ENCODE data around the gene PREP.

Gene PREP

DNA sequence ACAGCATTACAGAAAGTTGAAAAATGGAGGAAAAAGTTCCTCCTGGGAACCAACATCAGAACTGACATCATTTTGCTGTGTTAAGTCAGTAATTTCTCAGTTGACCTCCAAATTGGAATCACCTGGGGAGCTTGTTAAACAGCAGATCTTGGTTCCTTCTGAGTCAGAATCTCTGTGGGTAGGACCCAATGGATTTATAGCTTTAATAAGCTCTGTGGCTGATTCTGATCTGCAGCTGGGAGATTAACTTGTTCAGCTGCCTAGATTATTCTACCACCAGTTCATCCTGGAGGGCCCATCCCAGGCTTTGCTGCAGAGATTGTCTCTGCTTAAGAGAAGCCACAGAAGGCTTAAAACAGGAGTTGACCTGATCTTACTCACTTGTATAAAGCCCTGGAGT is 132.4 kb downstream of the PREP start:
- Histone ChIP-seq H3K27me3 (ENCODE audit: control insufficient read depth, insufficient read depth, low read length) (no peaks in the 10 kb centered on the region), H3K27ac (ENCODE audit: low read depth, low read length) (no peak overlapping the region), H3K4me1 (ENCODE audit: control insufficient read depth, insufficient read depth, low read length) (peaks cover 7% of the 10 kb centered on the region; the same call in 1 of the 2 replicates), H3K4me3 (ENCODE audit: low read depth, low read length) (no peak overlapping the region), H3K9ac (ENCODE audit: low read length) (no peak overlapping the region), H3K36me3 (ENCODE audit: control insufficient read depth, insufficient read depth, low read length) (no peaks in the 10 kb centered on the region), H3K9me3 (ENCODE audit: control insufficient read depth, insufficient read depth, low read depth, low read length) (no peaks in the 10 kb centered on the region)

DNA sequence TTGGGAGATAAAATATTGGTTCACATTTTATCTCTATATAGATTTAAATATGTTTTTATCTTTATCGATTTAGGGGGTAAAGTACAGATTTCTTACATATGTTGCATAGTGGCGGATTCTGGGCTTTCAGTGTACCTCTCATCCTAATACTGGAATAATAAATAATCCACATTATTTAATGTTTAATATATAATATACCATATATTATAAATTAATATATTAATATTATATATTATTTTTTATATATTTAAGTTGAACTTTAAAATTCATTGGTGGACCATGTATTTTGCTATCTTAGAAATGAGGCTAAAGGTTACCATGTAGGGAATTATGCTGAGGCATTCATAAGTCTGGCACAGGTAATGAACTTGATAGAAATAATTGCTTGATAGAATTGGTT is 133.5 kb downstream of the PREP start:
- Histone ChIP-seq H3K27ac (ENCODE audit: low read depth, low read length) (no peak overlapping the region), H3K4me3 (ENCODE audit: low read depth, low read length) (no peak overlapping the region), H3K36me3 (ENCODE audit: control insufficient read depth, insufficient read depth, low read length) (no peaks in the 10 kb centered on the region), H3K9me3 (ENCODE audit: control insufficient read depth, insufficient read depth, low read depth, low read length) (no peaks in the 10 kb centered on the region), H3K4me1 (ENCODE audit: control insufficient read depth, insufficient read depth, low read length) (peaks cover 7% of the 10 kb centered on the region; the same call in 1 of the 2 replicates), H3K9ac (ENCODE audit: low read length) (no peak overlapping the region), H3K27me3 (ENCODE audit: control insufficient read depth, insufficient read depth, low read length) (no peaks in the 10 kb centered on the region)

DNA sequence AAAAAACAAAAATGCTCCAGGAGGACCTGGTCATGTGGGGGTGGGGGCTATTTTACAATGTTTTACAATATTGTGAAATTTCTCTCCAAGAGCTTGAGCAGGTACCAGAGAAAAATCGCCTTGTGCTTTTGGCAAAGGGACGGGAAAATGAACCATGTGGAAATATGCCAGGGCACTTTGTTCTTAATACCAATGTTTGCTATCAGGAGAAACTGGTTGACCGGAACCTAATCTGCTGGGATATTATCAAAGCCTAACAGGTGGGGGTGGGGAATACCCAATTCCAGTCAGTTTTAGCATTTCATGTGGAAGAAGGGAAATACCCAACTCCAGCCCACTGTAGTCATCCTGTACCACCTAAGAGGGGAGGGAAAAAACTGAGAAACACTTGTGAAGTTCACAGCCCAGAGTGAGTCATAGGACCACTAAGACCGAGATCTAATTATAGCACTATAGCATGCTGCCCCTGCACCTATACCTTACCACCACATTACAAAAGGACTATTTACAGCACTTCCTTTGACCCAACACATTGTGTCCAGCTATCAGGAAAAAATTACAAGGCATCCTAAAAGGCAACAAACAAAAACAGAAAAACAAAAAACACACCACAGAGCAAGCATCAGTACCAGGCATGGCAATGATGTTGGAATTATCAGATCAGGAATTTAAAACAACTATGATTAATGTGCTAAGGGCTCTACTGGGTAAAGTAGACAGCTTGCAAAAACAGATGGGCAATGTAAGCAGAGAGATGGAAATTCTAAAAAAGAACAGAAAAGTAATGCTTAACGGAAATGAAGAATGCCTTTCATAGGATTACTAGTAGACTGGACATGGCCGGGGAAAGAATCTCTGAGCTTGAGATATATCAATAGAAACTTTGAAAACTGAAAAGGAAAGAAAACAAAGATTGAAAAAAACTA is 138.9 kb downstream of the PREP start:
- no peaks in the 10 kb centered on the region for H3K27me3 ChIP-seq (ENCODE audit: control insufficient read depth, insufficient read depth, low read length)
- no peak overlapping the region for H3K27ac ChIP-seq (ENCODE audit: low read depth, low read length)
- no peaks in the 10 kb centered on the region for H3K9me3 ChIP-seq (ENCODE audit: control insufficient read depth, insufficient read depth, low read depth, low read length)
- no peaks in the 10 kb centered on the region for H3K36me3 ChIP-seq (ENCODE audit: control insufficient read depth, insufficient read depth, low read length)
- H3K4me1 ChIP-seq (ENCODE audit: control insufficient read depth, insufficient read depth, low read length), result 0 out of 2 replicates have a peak, but pooled peaks cover 5% of the 10 kb centered on the region
- no peak overlapping the region for H3K9ac ChIP-seq (ENCODE audit: low read length)
- no peak overlapping the region for H3K4me3 ChIP-seq (ENCODE audit: low read depth, low read length)

DNA sequence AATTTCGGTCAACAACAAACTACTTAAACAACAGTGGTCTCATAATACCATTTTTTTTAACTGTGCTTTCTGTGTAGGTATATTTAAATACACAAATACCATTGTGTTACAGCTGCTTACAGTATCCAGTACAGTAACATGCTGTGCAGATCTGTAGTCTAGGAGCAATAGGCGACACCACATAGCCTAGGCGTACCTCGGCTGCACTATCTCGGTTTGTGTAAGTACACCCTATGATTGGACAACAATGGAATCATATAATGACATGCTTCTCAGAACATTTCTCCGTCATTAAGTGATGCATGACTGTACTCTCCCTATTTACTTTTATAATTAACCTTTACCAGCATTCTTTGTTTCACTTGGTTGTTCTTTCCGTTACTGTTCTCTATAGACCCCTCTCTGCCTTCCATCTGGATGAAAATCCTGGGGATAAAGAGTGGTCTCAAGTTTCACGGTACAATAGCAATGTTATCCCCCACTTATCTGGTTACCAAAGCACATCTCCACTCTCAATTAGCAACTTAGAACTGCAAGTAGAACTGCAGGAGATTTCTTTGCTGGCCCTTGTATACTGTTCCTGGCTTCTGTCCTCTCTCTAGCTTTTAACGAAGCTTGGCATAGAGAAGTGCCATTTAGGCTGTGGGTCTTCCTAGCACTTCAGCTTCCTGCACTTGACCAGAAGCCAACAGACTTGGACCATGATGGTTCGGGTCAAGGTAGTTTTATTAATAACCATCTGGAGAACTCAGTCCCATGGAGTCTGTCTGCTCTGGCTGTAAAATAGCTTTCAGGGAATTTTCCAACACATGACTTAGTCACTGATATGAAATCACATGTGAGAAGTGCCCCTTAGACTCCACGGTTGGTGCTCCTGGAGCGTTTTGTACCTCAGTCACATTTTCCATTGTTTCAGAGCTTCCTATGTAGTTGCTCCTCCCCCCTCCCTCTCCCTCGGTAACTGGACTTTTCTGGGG is 142.7 kb downstream of the PREP start:
- Histone ChIP-seq H3K27ac (ENCODE audit: low read depth, low read length) (no peak overlapping the region), H3K9me3 (ENCODE audit: control insufficient read depth, insufficient read depth, low read depth, low read length) (no peaks in the 10 kb centered on the region), H3K9ac (ENCODE audit: low read length) (no peak overlapping the region), H3K27me3 (ENCODE audit: control insufficient read depth, insufficient read depth, low read length) (no peaks in the 10 kb centered on the region), H3K4me1 (ENCODE audit: control insufficient read depth, insufficient read depth, low read length) (peaks cover 5% of the 10 kb centered on the region; the same call in 1 of the 2 replicates), H3K4me3 (ENCODE audit: low read depth, low read length) (no peak overlapping the region), H3K36me3 (ENCODE audit: control insufficient read depth, insufficient read depth, low read length) (no peaks in the 10 kb centered on the region)

DNA sequence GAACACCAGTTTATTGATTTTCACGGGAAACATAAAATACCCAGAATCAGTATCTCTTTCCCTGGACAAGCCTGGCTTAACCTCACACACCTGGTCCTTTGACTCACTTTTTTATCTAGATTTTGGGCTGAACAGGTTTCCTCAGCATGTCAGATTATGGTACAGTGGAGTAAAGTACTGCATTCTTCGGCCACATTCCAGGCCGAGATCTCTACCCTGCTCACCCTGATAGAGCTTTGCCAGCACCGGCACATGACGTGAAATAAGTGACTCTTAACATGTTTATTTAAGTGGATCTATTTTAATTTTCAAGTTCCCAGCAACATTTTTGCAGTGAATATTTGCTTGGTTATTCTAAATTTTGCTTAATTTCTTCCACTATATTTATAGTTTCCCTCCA is 144.1 kb downstream of the PREP start:
- Histone ChIP-seq H3K4me3 (ENCODE audit: low read depth, low read length) (no peak overlapping the region), H3K9ac (ENCODE audit: low read length) (no peak overlapping the region), H3K4me1 (ENCODE audit: control insufficient read depth, insufficient read depth, low read length) (peaks cover 5% of the 10 kb centered on the region; the same call in 1 of the 2 replicates), H3K27ac (ENCODE audit: low read depth, low read length) (no peak overlapping the region), H3K27me3 (ENCODE audit: control insufficient read depth, insufficient read depth, low read length) (no peaks in the 10 kb centered on the region), H3K36me3 (ENCODE audit: control insufficient read depth, insufficient read depth, low read length) (no peaks in the 10 kb centered on the region), H3K9me3 (ENCODE audit: control insufficient read depth, insufficient read depth, low read depth, low read length) (no peaks in the 10 kb centered on the region)

DNA sequence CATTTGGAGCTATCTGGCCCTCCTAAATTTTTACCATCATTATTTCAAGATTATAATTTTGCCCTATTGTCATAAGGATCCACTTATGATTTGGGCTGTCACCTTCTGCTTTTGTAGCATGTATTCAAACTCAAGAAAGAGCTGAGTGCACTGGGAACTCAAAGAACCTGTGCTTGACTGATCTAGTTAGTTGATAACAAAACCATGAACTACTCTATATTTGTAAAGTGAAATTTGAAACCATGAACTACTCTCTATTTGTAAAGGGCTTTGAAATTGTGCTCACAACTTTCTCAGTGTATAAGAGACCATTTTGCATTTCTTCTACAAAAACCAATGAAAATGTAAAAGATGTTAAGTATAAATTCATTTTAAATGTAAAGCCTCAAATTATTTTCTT is 145.5 kb downstream of the PREP start:
- H3K9ac ChIP-seq (ENCODE audit: low read length), result no peak overlapping the region
- no peaks in the 10 kb centered on the region for H3K36me3 ChIP-seq (ENCODE audit: control insufficient read depth, insufficient read depth, low read length)
- no peak overlapping the region for H3K4me3 ChIP-seq (ENCODE audit: low read depth, low read length)
- peaks cover 5% of the 10 kb centered on the region; the same call in 1 of the 2 replicates for H3K4me1 ChIP-seq (ENCODE audit: control insufficient read depth, insufficient read depth, low read length)
- no peak overlapping the region for H3K27ac ChIP-seq (ENCODE audit: low read depth, low read length)
- H3K27me3 ChIP-seq (ENCODE audit: control insufficient read depth, insufficient read depth, low read length), result no peaks in the 10 kb centered on the region
- no peaks in the 10 kb centered on the region for H3K9me3 ChIP-seq (ENCODE audit: control insufficient read depth, insufficient read depth, low read depth, low read length)

DNA sequence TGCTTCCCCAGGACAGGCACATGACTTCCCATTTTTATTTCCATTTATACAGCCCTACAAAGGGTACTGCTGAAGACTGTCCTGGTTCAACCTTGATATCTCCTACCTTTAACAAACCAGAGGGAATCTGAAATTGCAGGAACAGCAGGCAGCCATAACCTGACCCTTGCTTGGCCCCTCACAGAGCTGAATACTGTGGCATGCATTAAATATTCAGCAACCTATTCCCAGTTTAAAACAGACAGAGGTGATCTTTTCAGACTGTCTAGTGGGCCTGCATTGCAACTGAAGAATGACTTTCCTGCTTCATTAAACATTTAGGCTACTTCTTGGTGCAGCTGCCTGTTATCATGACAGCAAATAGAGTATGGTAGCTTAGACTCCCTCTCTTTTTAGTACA is 146.3 kb downstream of the PREP start:
- Histone ChIP-seq H3K4me3 (ENCODE audit: low read depth, low read length) (no peak overlapping the region), H3K9ac (ENCODE audit: low read length) (no peak overlapping the region), H3K9me3 (ENCODE audit: control insufficient read depth, insufficient read depth, low read depth, low read length) (no peaks in the 10 kb centered on the region), H3K27ac (ENCODE audit: low read depth, low read length) (no peak overlapping the region), H3K36me3 (ENCODE audit: control insufficient read depth, insufficient read depth, low read length) (no peaks in the 10 kb centered on the region), H3K27me3 (ENCODE audit: control insufficient read depth, insufficient read depth, low read length) (no peaks in the 10 kb centered on the region), H3K4me1 (ENCODE audit: control insufficient read depth, insufficient read depth, low read length) (peaks cover 5% of the 10 kb centered on the region; the same call in 1 of the 2 replicates)

DNA sequence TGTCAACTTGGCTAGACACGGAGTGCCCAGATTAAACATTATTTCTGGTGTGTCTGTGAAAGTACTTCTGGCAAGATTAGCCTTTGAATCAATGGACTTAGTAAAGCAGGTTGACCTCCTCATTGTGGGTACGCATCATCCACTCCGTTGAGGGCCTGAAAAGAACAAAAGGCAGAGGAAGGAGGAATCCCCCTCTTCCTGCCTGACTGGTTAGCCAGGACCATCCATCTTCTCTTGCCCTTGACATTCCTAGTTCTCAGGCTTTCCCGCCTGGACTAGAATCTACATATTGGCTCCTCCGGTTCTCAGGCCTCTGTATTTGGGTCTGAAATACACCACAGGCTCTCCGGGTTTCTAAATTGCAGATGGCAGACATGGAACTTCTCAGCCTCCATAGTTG is 149.1 kb downstream of the PREP start:
- H3K4me1 ChIP-seq (ENCODE audit: control insufficient read depth, insufficient read depth, low read length), result no peaks in the 10 kb centered on the region; the same call in 1 of the 2 replicates
- H3K27me3 ChIP-seq (ENCODE audit: control insufficient read depth, insufficient read depth, low read length), result no peaks in the 10 kb centered on the region

DNA sequence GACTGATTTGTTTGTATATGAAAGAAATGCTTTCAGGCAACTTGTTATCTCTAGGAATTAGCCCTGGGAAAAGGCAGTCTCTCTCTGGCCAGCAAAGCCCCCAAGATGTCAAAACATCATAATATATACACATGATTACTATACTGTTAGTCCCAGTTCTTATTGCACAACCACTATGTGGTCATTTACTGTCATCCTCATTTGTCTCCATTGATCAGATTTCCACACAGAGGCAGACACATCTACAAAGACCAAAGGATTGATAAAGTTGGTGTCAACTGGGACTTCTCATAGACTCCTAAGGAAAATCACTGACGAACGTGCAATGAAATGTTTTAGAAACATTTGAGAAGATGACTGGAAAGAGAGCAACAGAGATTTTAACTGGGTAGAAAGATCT is 151.2 kb downstream of the PREP start:
- Histone ChIP-seq H3K27me3 (ENCODE audit: control insufficient read depth, insufficient read depth, low read length) (no peaks in the 10 kb centered on the region), H3K27ac (ENCODE audit: low read depth, low read length) (no peak overlapping the region), H3K9ac (ENCODE audit: low read length) (no peak overlapping the region), H3K36me3 (ENCODE audit: control insufficient read depth, insufficient read depth, low read length) (no peaks in the 10 kb centered on the region), H3K9me3 (ENCODE audit: control insufficient read depth, insufficient read depth, low read depth, low read length) (no peaks in the 10 kb centered on the region), H3K4me3 (ENCODE audit: low read depth, low read length) (no peak overlapping the region), H3K4me1 (ENCODE audit: control insufficient read depth, insufficient read depth, low read length) (no peaks in the 10 kb centered on the region; the same call in 1 of the 2 replicates)

More for the DNA sequence above, 149.1 kb downstream of the PREP start:
- Histone ChIP-seq H3K9me3 (ENCODE audit: control insufficient read depth, insufficient read depth, low read depth, low read length) (no peaks in the 10 kb centered on the region), H3K36me3 (ENCODE audit: control insufficient read depth, insufficient read depth, low read length) (no peaks in the 10 kb centered on the region), H3K4me3 (ENCODE audit: low read depth, low read length) (no peak overlapping the region), H3K27ac (ENCODE audit: low read depth, low read length) (no peak overlapping the region), H3K9ac (ENCODE audit: low read length) (no peak overlapping the region)

DNA sequence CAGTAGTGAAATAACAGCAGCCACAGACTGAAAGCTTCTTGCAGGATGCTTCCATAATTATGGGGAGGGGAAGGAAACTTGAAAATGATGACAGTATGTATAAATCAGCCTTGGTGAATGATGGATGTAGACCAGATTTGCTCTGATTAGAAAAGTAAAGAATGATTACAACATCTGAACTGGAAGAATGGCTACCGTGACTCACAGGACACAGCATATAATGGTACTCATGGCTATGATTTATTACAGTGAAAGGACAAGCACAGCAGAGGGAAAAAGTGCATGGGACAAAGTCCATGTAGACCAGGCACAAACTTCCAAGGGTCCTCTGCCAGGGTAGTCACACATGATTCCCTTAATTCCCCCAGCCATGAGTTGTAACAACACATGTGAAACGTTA is 152.3 kb downstream of the PREP start:
- H3K27ac ChIP-seq (ENCODE audit: low read depth, low read length), result no peak overlapping the region
- H3K36me3 ChIP-seq (ENCODE audit: control insufficient read depth, insufficient read depth, low read length), result no peaks in the 10 kb centered on the region
- H3K9me3 ChIP-seq (ENCODE audit: control insufficient read depth, insufficient read depth, low read depth, low read length), result no peaks in the 10 kb centered on the region
- H3K27me3 ChIP-seq (ENCODE audit: control insufficient read depth, insufficient read depth, low read length), result no peaks in the 10 kb centered on the region
- no peak overlapping the region for H3K9ac ChIP-seq (ENCODE audit: low read length)
- no peaks in the 10 kb centered on the region for H3K4me1 ChIP-seq (ENCODE audit: control insufficient read depth, insufficient read depth, low read length)
- H3K4me3 ChIP-seq (ENCODE audit: low read depth, low read length), result no peak overlapping the region
